HAP-1 (cell line): ENCODE measurements around the gene ADAM17.
A peak's percentile ranks its signal among the peaks of the same experiment; 100 is the strongest.

ENCODE experiments used
- DNase-seq, 2 experiments: peaks; one replicate each; pipeline ENCODE4 v3.0.0-alpha.2; 2016 to 2020; ENCODE audit warnings: low spot score in 2 of 2
- H3K27me3 ChIP-seq: fragments of 250-450 bp; sonication (Bioruptor Pico); 2 replicates; pipeline ENCODE4 v1.5.1; 2020; ENCODE audit warnings: low read depth, mild to moderate bottlenecking, moderate library complexity
- H3K36me3 ChIP-seq: fragments of 250-450 bp; sonication (Bioruptor Pico); replicated peaks from 2 replicates; pipeline ENCODE4 v1.5.1; 2020; ENCODE audit warnings: mild to moderate bottlenecking
- H3K4me1 ChIP-seq: fragments of 250-450 bp; sonication (Bioruptor Pico); 2 replicates; pipeline ENCODE4 v1.5.1; 2020; ENCODE audit warnings: mild to moderate bottlenecking
- H3K4me3 ChIP-seq: fragments of 250-450 bp; sonication (Bioruptor Pico); 2 replicates; pipeline ENCODE4 v1.5.1; 2020; ENCODE audit warnings: mild to moderate bottlenecking, moderate library complexity
- H3K9me3 ChIP-seq: fragments of 250-450 bp; sonication (Bioruptor Pico); 2 replicates; pipeline ENCODE4 v1.5.1; 2020; ENCODE audit warnings: mild to moderate bottlenecking, moderate library complexity
- in situ Hi-C: fragments of 300-500 bp; cut with MboI; formaldehyde crosslinking; loops from 3 replicates; pipeline ENCODE4 v1.14.3; 2020; ENCODE audit warnings: low sequenced_read_pairs, inconsistent platforms, mixed read lengths

Gene ADAM17

GRCh38 chr2:9582624-9583023 lies 27.0 kb upstream of the ADAM17 start:
- Histone ChIP-seq H3K4me3 (no peak overlapping the region), H3K9me3 (no peaks in the 10 kb centered on the region), H3K36me3 (peaks cover 34% of the 10 kb centered on the region), H3K27me3 (no peaks in the 10 kb centered on the region), H3K4me1 (no peaks in the 10 kb centered on the region)
- no peak for DNase-seq
- in situ Hi-C loops: no loop called here

- Histone ChIP-seq H3K9me3 (no peaks in the 10 kb centered on the region), H3K4me1 (no peaks in the 10 kb centered on the region), H3K27me3 (no peaks in the 10 kb centered on the region), H3K4me3 (no peak overlapping the region), H3K36me3 (peaks cover 4% of the 10 kb centered on the region)
- in situ Hi-C loops: no loop called here
- no peak for DNase-seq
Observed at GRCh38 chr2:9578467-9579235, 23.0 kb upstream of the ADAM17 start.

- no peak for DNase-seq
- in situ Hi-C loops: no loop called here
- no peaks in the 10 kb centered on the region for H3K36me3 ChIP-seq
- no peak overlapping the region for H3K4me3 ChIP-seq
- no peaks in the 10 kb centered on the region for H3K27me3 ChIP-seq
- no peaks in the 10 kb centered on the region for H3K9me3 ChIP-seq
- no peaks in the 10 kb centered on the region for H3K4me1 ChIP-seq
Observed at GRCh38 chr2:9574331-9574730, 18.7 kb upstream of the ADAM17 start.

- Histone ChIP-seq H3K36me3 (no peaks in the 10 kb centered on the region), H3K4me1 (no peaks in the 10 kb centered on the region), H3K4me3 (no peak overlapping the region), H3K9me3 (no peaks in the 10 kb centered on the region), H3K27me3 (no peaks in the 10 kb centered on the region)
- DNase-seq: no peak
- in situ Hi-C loops: no loop called here
Observed at GRCh38 chr2:9573840-9574239, 18.2 kb upstream of the ADAM17 start.

- no peak for DNase-seq
- Histone ChIP-seq H3K36me3 (no peaks in the 10 kb centered on the region), H3K4me3 (no peak overlapping the region), H3K4me1 (no peaks in the 10 kb centered on the region), H3K27me3 (no peaks in the 10 kb centered on the region), H3K9me3 (no peaks in the 10 kb centered on the region)
- in situ Hi-C loops: no loop called here
Observed at GRCh38 chr2:9573013-9573720, 17.5 kb upstream of the ADAM17 start.

GRCh38 chr2:9570182-9571060 lies 14.8 kb upstream of the ADAM17 start:
- Histone ChIP-seq H3K4me1 (no peaks in the 10 kb centered on the region), H3K36me3 (no peaks in the 10 kb centered on the region), H3K4me3 (no peak overlapping the region), H3K9me3 (no peaks in the 10 kb centered on the region), H3K27me3 (no peaks in the 10 kb centered on the region)
- in situ Hi-C loops: no loop called here
- no peak for DNase-seq

GRCh38 chr2:9565436-9566153 lies 10.0 kb upstream of the ADAM17 start:
- Histone ChIP-seq H3K36me3 (no peaks in the 10 kb centered on the region), H3K9me3 (no peaks in the 10 kb centered on the region), H3K4me1 (no peaks in the 10 kb centered on the region), H3K4me3 (no peak overlapping the region), H3K27me3 (no peaks in the 10 kb centered on the region)
- in situ Hi-C loops: no loop called here
- DNase-seq: no peak

GRCh38 chr2:9560628-9561027 lies 5.0 kb upstream of the ADAM17 start:
- no peaks in the 10 kb centered on the region for H3K27me3 ChIP-seq
- in situ Hi-C loops: no loop called here
- no peaks in the 10 kb centered on the region for H3K9me3 ChIP-seq
- no peaks in the 10 kb centered on the region; the same call in 1 of the 2 replicates for H3K4me1 ChIP-seq
- no peak for DNase-seq
- H3K4me3 ChIP-seq: no peak overlapping the region
- H3K36me3 ChIP-seq: no peaks in the 10 kb centered on the region

GRCh38 chr2:9558948-9559381 lies 3.3 kb upstream of the ADAM17 start:
- no peaks in the 10 kb centered on the region; the same call in 1 of the 2 replicates for H3K36me3 ChIP-seq
- in situ Hi-C loops: no loop called here
- H3K9me3 ChIP-seq: no peaks in the 10 kb centered on the region
- DNase-seq: no peak
- no peaks in the 10 kb centered on the region for H3K27me3 ChIP-seq
- H3K4me1 ChIP-seq: peaks cover 5% of the 10 kb centered on the region
- H3K4me3 ChIP-seq: no peak overlapping the region

GRCh38 chr2:9556121-9556743 lies 602 bp upstream of the ADAM17 start:
- H3K4me1 ChIP-seq: peaks cover 22% of the 10 kb centered on the region
- no peak for DNase-seq

GRCh38 chr2:9554921-9555296 lies 721 bp downstream of the ADAM17 start:
- peak overlapping the region; percentile 91 for H3K4me3 ChIP-seq
- H3K9me3 ChIP-seq: no peaks in the 10 kb centered on the region
- peaks cover 22% of the 10 kb centered on the region for H3K4me1 ChIP-seq
- in situ Hi-C loops: no loop called here
- H3K27me3 ChIP-seq: no peaks in the 10 kb centered on the region
- peak; percentile 56 to 60 for DNase-seq
- H3K36me3 ChIP-seq: no peaks in the 10 kb centered on the region; the same call in 1 of the 2 replicates

More at GRCh38 chr2:9556121-9556743, 602 bp upstream of the ADAM17 start:
- Histone ChIP-seq H3K9me3 (no peaks in the 10 kb centered on the region), H3K36me3 (no peaks in the 10 kb centered on the region; the same call in 1 of the 2 replicates), H3K27me3 (no peaks in the 10 kb centered on the region), H3K4me3 (peak overlapping the region; percentile 91)
- in situ Hi-C loops: no loop called here

- Histone ChIP-seq H3K4me1 (peaks cover 27% of the 10 kb centered on the region), H3K27me3 (no peaks in the 10 kb centered on the region), H3K4me3 (no peak overlapping the region), H3K36me3 (no peaks in the 10 kb centered on the region; the same call in 1 of the 2 replicates), H3K9me3 (no peaks in the 10 kb centered on the region)
- in situ Hi-C loops: no loop called here
- DNase-seq: peak in 1 of 2 experiments; percentile 6
Observed at GRCh38 chr2:9552219-9553178, 3.1 kb downstream of the ADAM17 start.
